K562 (cell line): Measurements from ENCODE around the gene EDNRB. TPM values are rescaled to one million over a fixed set of nuclear protein-coding genes. Genes with fewer than 3 reads are reported as not detected.

Experiments
- ATAC-seq: fragments of 200-7000 bp; cut with Tn5 transposase; 3 replicates; pipeline ENCODE4 v1.9.1; 2020; ENCODE audit warnings: moderate library complexity
- BruUV-seq: library from RNA; stranded (reverse); fragments of 400-500 nt; replicated peaks from 2 replicates; lab custom pipeline; 2021; lab: Mats Ljungman, UMichigan
- CTCF ChIA-PET: fragments of 300-600 bp; formaldehyde crosslinking; extraction: SDS; loops from one replicate; lab custom pipeline; 2021; ENCODE audit warnings: low intra/inter-chr PET ratio; lab: Yijun Ruan, JAX
- POLR2A ChIA-PET: fragments of 300-600, 350-650 bp; sonication (Branson Sonifier 250); formaldehyde crosslinking; extraction: SDS; loops from one replicate; lab custom pipeline; 2021; ENCODE audit warnings: antibody characterized with exemption, inconsistent platforms; lab: Yijun Ruan, JAX
- DNase-seq, 4 experiments: peaks; one replicate each; pipeline versions ENCODE4 v3.0.0 to v3.0.0-alpha.2; 2011 to 2018; ENCODE audit warnings: low spot score in 3 of 4, mixed read lengths in 3 of 4; ENCODE audit errors: extremely low read depth in 1 of 4
- FAIRE-seq: peaks from 2 replicates; lab custom pipeline; 2011; peaks lifted over from hg19 to GRCh38; lab: Jason Lieb, UNC
- H2AFZ ChIP-seq: 2 replicates; pipeline ENCODE4 v1.6.0; 2011; ENCODE audit warnings: low read depth, low read length, control low read depth, inconsistent platforms
- H3K27ac ChIP-seq: fragments of 200-600 bp; 3 replicates; pipeline ENCODE4 v1.8.0; 2011; ENCODE audit warnings: low read depth, mild to moderate bottlenecking, control low read depth, inconsistent platforms, low read length, moderate library complexity, mixed read lengths; ENCODE audit errors: extremely low read depth
- H3K27me3 ChIP-seq, 2 experiments: fragments of 300-600 bp in 1 of 2; 2 replicates in 1 of 2; 3 replicates in 1 of 2; pipeline versions ENCODE4 v1.6.0 to v1.8.0; 2011; ENCODE audit warnings: inconsistent platforms in 2 of 2, low read length in 2 of 2, mild to moderate bottlenecking in 1 of 2, mixed read lengths in 1 of 2, moderate library complexity in 1 of 2; ENCODE audit not compliant: control insufficient read depth in 2 of 2, insufficient read depth in 2 of 2
- H3K36me3 ChIP-seq: fragments of 300-600 bp; 3 replicates; pipeline ENCODE4 v1.8.0; 2011; ENCODE audit warnings: mild to moderate bottlenecking, low read length, inconsistent platforms; ENCODE audit not compliant: control insufficient read depth, insufficient read depth
- H3K4me1 ChIP-seq, 2 experiments: fragments of 200-600 bp in 1 of 2; replicated peaks in 1 of 2; 2 replicates in 1 of 2; 3 replicates in 1 of 2; pipeline versions ENCODE4 v1.5.1 to v1.8.0; 2011; ENCODE audit warnings: inconsistent platforms in 2 of 2, low read length in 2 of 2, mild to moderate bottlenecking in 1 of 2, mixed read lengths in 1 of 2, moderate library complexity in 1 of 2; ENCODE audit not compliant: control insufficient read depth in 2 of 2, insufficient read depth in 2 of 2
- H3K4me2 ChIP-seq: 2 replicates; pipeline ENCODE4 v1.6.1; 2011; ENCODE audit warnings: low read length, control low read depth, inconsistent platforms, mixed read lengths; ENCODE audit not compliant: insufficient read depth
- H3K4me3 ChIP-seq: fragments of 200-600 bp; sonication (generic), shearing (Covaris generic); 2 replicates; pipeline ENCODE4 v1.5.1; 2016; ENCODE audit warnings: control low read depth, inconsistent platforms
- H3K79me2 ChIP-seq: fragments of 200-600 bp; 3 replicates; pipeline ENCODE4 v1.8.0; 2011; ENCODE audit warnings: low read length, inconsistent platforms; ENCODE audit not compliant: control insufficient read depth, insufficient read depth
- H3K9ac ChIP-seq, 2 experiments: 2 replicates each; pipeline versions ENCODE4 v1.6.0 to v1.6.1; 2011; ENCODE audit warnings: low read depth in 2 of 2, low read length in 2 of 2, control low read depth in 1 of 2, inconsistent platforms in 1 of 2, mild to moderate bottlenecking in 1 of 2, mixed read lengths in 1 of 2; ENCODE audit not compliant: insufficient read depth in 1 of 2
- H3K9me1 ChIP-seq: one replicate; pipeline ENCODE4 v1.6.0; 2011; ENCODE audit warnings: inconsistent platforms, mild to moderate bottlenecking, low read length, moderate library complexity; ENCODE audit not compliant: control insufficient read depth, insufficient read depth
- H3K9me3 ChIP-seq: replicated peaks from 2 replicates; pipeline ENCODE4 v1.5.1; 2011; ENCODE audit warnings: low read depth, low read length, inconsistent platforms; ENCODE audit not compliant: control insufficient read depth, insufficient read depth
- H4K20me1 ChIP-seq: replicated peaks from 2 replicates; pipeline ENCODE4 v1.6.1; 2011; ENCODE audit warnings: low read length, inconsistent platforms, mixed read lengths; ENCODE audit not compliant: control insufficient read depth, insufficient read depth
- IRF1 ChIP-seq: sonication (generic); formaldehyde crosslinking; IDR thresholded peaks from 2 replicates; pipeline ENCODE4 v1.8.0; 2022; ENCODE audit warnings: missing genetic modification reagents, mild to moderate bottlenecking, borderline replicate concordance
- LEF1 ChIP-seq: fragments of 450-650 bp; IDR thresholded peaks from 2 replicates; pipeline ENCODE4 v1.6.1; 2016; ENCODE audit warnings: mild to moderate bottlenecking
- MBD1 ChIP-seq: fragments of 250-450 bp; sonication (Bioruptor Pico); IDR thresholded peaks from 2 replicates; pipeline ENCODE4 v1.8.0; 2022; ENCODE audit warnings: inconsistent platforms
- NFE2 ChIP-seq: IDR thresholded peaks from 2 replicates; pipeline ENCODE4 v1.6.1; 2014; ENCODE audit warnings: antibody characterized with exemption, low read depth
- PCBP2 ChIP-seq: fragments of 200-400 bp; formaldehyde crosslinking; IDR thresholded peaks from 2 replicates; pipeline ENCODE4 v1.6.1; 2018; ENCODE audit warnings: low read length, low read depth, mild to moderate bottlenecking, moderate library complexity; ENCODE audit not compliant: poor library complexity, severe bottlenecking
- ZNF324 ChIP-seq: fragments of 250-450 bp; sonication (Bioruptor Pico); IDR thresholded peaks from 2 replicates; pipeline ENCODE4 v1.4.0; 2020; ENCODE audit warnings: mild to moderate bottlenecking
- ZNF445 ChIP-seq: fragments of 250-450 bp; sonication (Bioruptor Pico); IDR thresholded peaks from 2 replicates; pipeline ENCODE4 v1.4.0; 2020; ENCODE audit warnings: low read depth, mild to moderate bottlenecking, moderate library complexity
- ZNF696 ChIP-seq: fragments of 250-450 bp; sonication (Bioruptor Pico); conservative IDR thresholded peaks from 2 replicates; pipeline ENCODE4 v1.4.0; 2020; ENCODE audit warnings: mild to moderate bottlenecking, moderate library complexity
- WGBS: fragments of 100-300 bp; shearing (Covaris generic); methylation state at CpG from one replicate; pipeline ENCODE4 v1.1.6; 2016; ENCODE audit warnings: low coverage, mixed read lengths; ENCODE audit not compliant: insufficient coverage; ENCODE audit errors: missing lambda C conversion rate; 5-methylcytosine and 5-hydroxymethylcytosine counted together
- in situ Hi-C: fragments of 300-500 bp; cut with MboI; formaldehyde crosslinking; loops from 4 replicates; pipeline ENCODE4 v1.15.0; 2018; ENCODE audit warnings: inconsistent platforms, mixed read lengths
- intact Hi-C: fragments of 100-400 bp; cut with micrococcal nuclease; formaldehyde crosslinking; loops from 2 replicates; pipeline ENCODE4 v1.14.2; 2022
- polyA plus RNA-seq, 8 experiments: library from polyadenylated mRNA; depleted of rRNA in 4 of 8; stranded (reverse) in 5 of 8; unstranded in 3 of 8; fragments of >200 nt; fragmentation: Nextera tagmentation in 2 of 8; fragmentation: Illumina TruSeq in 1 of 8; extraction: Ambion mirVana in 2 of 8; extraction: Trizol in 1 of 8; gene quantifications; 2 replicates each; pipeline versions ENCODE4 v1.2.1 to v1.2.3, GENCODE V29; 2011 to 2014; ENCODE audit warnings: inconsistent platforms in 1 of 8, missing spikeins in 1 of 8
- total RNA-seq, 7 experiments: library from RNA; depleted of rRNA in 6 of 7; stranded (reverse); fragments of >200 nt in 6 of 7; fragmentation: Illumina TruSeq in 2 of 7; extraction: Trizol in 2 of 7; gene quantifications; 2 replicates each; pipeline versions ENCODE4 v1.2.1 to v1.2.3, GENCODE V29; 2011 to 2021; ENCODE audit warnings: low replicate concordance in 1 of 7

The EDNRB gene
- total and polyA plus RNA-seq, 9 of the 15 experiments (the other 6 are each of a cell fraction or from before 2014, with no cell fraction given) = 0.04 TPM; not detected in 8

- TF ChIP-seq ZNF696 (CRISPR knock-in tag) (no peak), NFE2 (no peak), PCBP2 (no peak), ZNF324 (CRISPR knock-in tag) (no peak), MBD1 (no peak), LEF1 (no peak)
Measured at GRCh38 chr13:77919921-77920294, 1.3 kb upstream of the EDNRB start (continued).

GRCh38 chr13:77919246-77919920 lies 752 bp upstream of the EDNRB start:
- no peak overlapping the region for H3K4me3 ChIP-seq
- FAIRE-seq (no peak), ATAC-seq (no peak)
- TF ChIP-seq IRF1 (no peak), ZNF445 (CRISPR knock-in tag) (no peak)

More at GRCh38 chr13:77919246-77919920, 752 bp upstream of the EDNRB start:
- BruUV-seq = no TSS peak
- under 1% methylated on average over 22 of the region's 29 CpGs for whole genome bisulfite sequencing
- Histone ChIP-seq H3K79me2 (no peaks in the 10 kb centered on the region), H3K4me2 (no peak overlapping the region), H3K27ac (no peak overlapping the region), H3K36me3 (no peaks in the 10 kb centered on the region), H3K9me3 (no peaks in the 10 kb centered on the region), H3K9me1 (no peaks in the 10 kb centered on the region), H3K4me1 (no peaks in the 10 kb centered on the region), H3K9ac (no peak overlapping the region), H4K20me1 (no peaks in the 10 kb centered on the region), H3K27me3 (no peaks in the 10 kb centered on the region), H2AFZ (no peak overlapping the region)
- POLR2A ChIA-PET = no interaction called here
- CTCF ChIA-PET = no interaction called here
- no peak for DNase-seq
- intact Hi-C loops = no loop called here
- in situ Hi-C loops = no loop called here
